H9 (cell line): ENCODE data around the gene MYH15. TPM values are rescaled to one million over a fixed set of nuclear protein-coding genes. Genes with fewer than 3 reads are reported as not detected.

Source experiments
- DNase-seq: peaks from one replicate; pipeline ENCODE4 v3.0.0-alpha.2; 2017
- H2AFZ ChIP-seq: one replicate; pipeline ENCODE4 v1.6.1; 2013; ENCODE audit warnings: mild to moderate bottlenecking, low read length, control low read depth, moderate library complexity
- H2AK5ac ChIP-seq: 2 replicates; pipeline ENCODE4 v1.6.1; 2013; ENCODE audit warnings: low read length, control low read depth, mixed read lengths; ENCODE audit not compliant: insufficient read length
- H2BK120ac ChIP-seq: one replicate; pipeline ENCODE4 v1.6.1; 2013; ENCODE audit warnings: low read depth, mild to moderate bottlenecking, low read length, control low read depth, inconsistent platforms; ENCODE audit not compliant: poor library complexity, severe bottlenecking
- H2BK12ac ChIP-seq: 2 replicates; pipeline ENCODE4 v1.6.1; 2013; ENCODE audit warnings: low read length, control low read depth, mixed read lengths, low read depth; ENCODE audit not compliant: insufficient read length
- H2BK15ac ChIP-seq: 2 replicates; pipeline ENCODE4 v1.6.1; 2013; ENCODE audit warnings: low read depth, low read length, control low read depth
- H2BK20ac ChIP-seq: one replicate; pipeline ENCODE4 v1.6.1; 2013; ENCODE audit warnings: low read depth, mild to moderate bottlenecking, low read length, control low read depth, inconsistent platforms; ENCODE audit not compliant: poor library complexity, severe bottlenecking
- H2BK5ac ChIP-seq: 2 replicates; pipeline ENCODE4 v1.6.1; 2013; ENCODE audit warnings: low read length, control low read depth, mixed read lengths; ENCODE audit not compliant: insufficient read length
- H3K14ac ChIP-seq: 2 replicates; pipeline ENCODE4 v1.6.1; 2013; ENCODE audit warnings: low read length, control low read depth; ENCODE audit not compliant: insufficient read depth
- H3K18ac ChIP-seq: 2 replicates; pipeline ENCODE4 v1.6.1; 2013; ENCODE audit warnings: low read depth, mild to moderate bottlenecking, mixed read lengths, low read length, control low read depth; ENCODE audit not compliant: insufficient read length
- H3K23ac ChIP-seq: 2 replicates; pipeline ENCODE4 v1.6.1; 2013; ENCODE audit warnings: low read length, control low read depth, mixed read lengths, low read depth; ENCODE audit not compliant: insufficient read length
- H3K23me2 ChIP-seq: 2 replicates; pipeline ENCODE4 v1.6.1; 2013; ENCODE audit warnings: low read depth, mild to moderate bottlenecking, mixed read lengths, low read length, control low read depth; ENCODE audit not compliant: insufficient read length, poor library complexity, severe bottlenecking
- H3K27ac ChIP-seq: 2 replicates; pipeline ENCODE4 v1.5.1; 2013; ENCODE audit warnings: low read length, control low read depth, mixed read lengths, low read depth; ENCODE audit not compliant: insufficient read length
- H3K27me3 ChIP-seq: 2 replicates; pipeline ENCODE4 v1.6.1; 2013; ENCODE audit warnings: low read length, control low read depth, inconsistent platforms; ENCODE audit not compliant: insufficient read depth
- H3K4ac ChIP-seq: 2 replicates; pipeline ENCODE4 v1.6.1; 2013; ENCODE audit warnings: low read depth, mild to moderate bottlenecking, control low read depth, inconsistent platforms, low read length, moderate library complexity
- H3K4me1 ChIP-seq: 2 replicates; pipeline ENCODE4 v1.6.1; 2013; ENCODE audit warnings: low read length, control low read depth, inconsistent platforms; ENCODE audit not compliant: insufficient read depth
- H3K4me2 ChIP-seq: 2 replicates; pipeline ENCODE4 v1.6.1; 2013; ENCODE audit warnings: low read length, control low read depth, mixed read lengths; ENCODE audit not compliant: insufficient read length, insufficient read depth
- H3K56ac ChIP-seq: 2 replicates; pipeline ENCODE4 v1.6.1; 2013; ENCODE audit warnings: low read depth, mild to moderate bottlenecking, mixed read lengths, low read length, control low read depth; ENCODE audit not compliant: insufficient read length
- H3K79me1 ChIP-seq: 2 replicates; pipeline ENCODE4 v1.6.1; 2013; ENCODE audit warnings: low read depth, mild to moderate bottlenecking, moderate library complexity, low read length, control low read depth, inconsistent platforms; ENCODE audit not compliant: insufficient read depth, poor library complexity, severe bottlenecking
- H3K79me2 ChIP-seq: 2 replicates; pipeline ENCODE4 v1.6.1; 2013; ENCODE audit warnings: low read length, control low read depth, inconsistent platforms; ENCODE audit not compliant: insufficient read depth
- H3K9ac ChIP-seq: 2 replicates; pipeline ENCODE4 v1.6.1; 2013; ENCODE audit warnings: low read length, control low read depth, mixed read lengths; ENCODE audit not compliant: insufficient read length; ENCODE audit errors: extremely low read depth
- H3K9me3 ChIP-seq: one replicate; pipeline ENCODE4 v1.6.1; 2013; ENCODE audit warnings: low read depth, low read length, inconsistent platforms; ENCODE audit not compliant: control insufficient read depth
- H3T11ph ChIP-seq: one replicate; pipeline ENCODE4 v1.6.1; 2013; ENCODE audit warnings: mild to moderate bottlenecking, low read length, control low read depth, inconsistent platforms
- H4K20me1 ChIP-seq: one replicate; pipeline ENCODE4 v1.6.1; 2013; ENCODE audit not compliant: control insufficient read depth, insufficient read length, insufficient read depth
- H4K5ac ChIP-seq: 2 replicates; pipeline ENCODE4 v1.6.1; 2013; ENCODE audit warnings: low read depth, mild to moderate bottlenecking, mixed read lengths, low read length, control low read depth; ENCODE audit not compliant: insufficient read length
- H4K8ac ChIP-seq: replicated peaks from 2 replicates; pipeline ENCODE4 v1.6.1; 2013; ENCODE audit warnings: low read length, control low read depth, mixed read lengths, low read depth; ENCODE audit not compliant: insufficient read length
- H4K91ac ChIP-seq: 2 replicates; pipeline ENCODE4 v1.6.1; 2013; ENCODE audit warnings: low read depth, mild to moderate bottlenecking, moderate library complexity, mixed read lengths, low read length, control low read depth; ENCODE audit not compliant: insufficient read length
- H3K27ac Mint-ChIP-seq, 3 experiments: 2 replicates in 2 of 3; 3 replicates in 1 of 3; pipeline ENCODE4 v1.8.0; 2020 to 2021; ENCODE audit warnings: mixed read lengths in 3 of 3, mild to moderate bottlenecking in 1 of 3, moderate library complexity in 1 of 3
- H3K27me3 Mint-ChIP-seq: 2 replicates; pipeline ENCODE4 v1.8.0; 2021; ENCODE audit warnings: low read depth, mild to moderate bottlenecking, moderate library complexity, mixed read lengths
- H3K36me3 Mint-ChIP-seq, 3 experiments: 2 replicates in 2 of 3; 3 replicates in 1 of 3; pipeline ENCODE4 v1.8.0; 2020 to 2021; ENCODE audit warnings: low read depth in 3 of 3, mixed read lengths in 3 of 3; ENCODE audit not compliant: insufficient read depth in 1 of 3
- H3K4me1 Mint-ChIP-seq, 2 experiments: 2 replicates each; pipeline ENCODE4 v1.8.0; 2020; ENCODE audit warnings: mixed read lengths in 2 of 2
- H3K4me3 Mint-ChIP-seq, 2 experiments: 2 replicates in 1 of 2; 3 replicates in 1 of 2; pipeline ENCODE4 v1.8.0; 2020 to 2021; ENCODE audit warnings: mild to moderate bottlenecking in 2 of 2, mixed read lengths in 2 of 2, moderate library complexity in 1 of 2
- H3K9me3 Mint-ChIP-seq, 2 experiments: 2 replicates in 1 of 2; 3 replicates in 1 of 2; pipeline ENCODE4 v1.8.0; 2020; ENCODE audit warnings: mild to moderate bottlenecking in 2 of 2, mixed read lengths in 2 of 2, moderate library complexity in 1 of 2
- CTCF ChIP-seq: fragments of 200-600 bp; sonication (generic); conservative IDR thresholded peaks from 3 replicates; pipeline ENCODE4 v1.8.0; 2021; ENCODE audit warnings: antibody characterized with exemption, mild to moderate bottlenecking
- WGBS: extraction: QIAGEN DNeasy Blood & Tissue Kit; methylation state at CpG from one replicate; pipeline ENCODE4 v1.1.7; 2013; ENCODE audit warnings: missing lambda C conversion rate, low lambda C conversion rate, mixed read lengths; ENCODE audit not compliant: insufficient read length; ENCODE audit errors: extremely low coverage; 5-methylcytosine and 5-hydroxymethylcytosine counted together
- total RNA-seq: library from RNA; stranded (reverse); gene quantifications from 2 replicates; pipeline ENCODE4 v1.2.1, GENCODE V29; 2021

MYH15 gene
- total RNA-seq, 1 experiment from 2014 or later = 0.13 TPM

GRCh38 chr3:108450444-108450843 lies 60.0 kb downstream of the MYH15 start:
- H3K9ac ChIP-seq = no peak overlapping the region
- Mint-ChIP-seq H3K36me3 (peaks cover 5 to 19% (median 8%) of the 10 kb centered on the region in 3 experiments; a peak in 5 of 7 replicates), H3K4me1 (no peaks in the 10 kb centered on the region), H3K4me3 (no peak overlapping the region), H3K27me3 (no peaks in the 10 kb centered on the region), H3K9me3 (peaks cover 19 to 23% of the 10 kb centered on the region in 2 experiments), H3K27ac (no peak overlapping the region)
- H3T11ph ChIP-seq = no peak overlapping the region
- no peak overlapping the region for H3K4me2 ChIP-seq
- DNase-seq = no peak
- H3K23me2 ChIP-seq = no peaks in the 10 kb centered on the region
- no peak overlapping the region for H2BK5ac ChIP-seq
- H2BK15ac ChIP-seq = no peak overlapping the region
- no peaks in the 10 kb centered on the region for H3K4me1 ChIP-seq
- H4K5ac ChIP-seq = no peak overlapping the region
- H3K79me2 ChIP-seq = no peaks in the 10 kb centered on the region
- WGBS = no CpG with 5 or more reads among the region's 2 CpGs
- no peak overlapping the region for H3K4ac ChIP-seq
- no peak overlapping the region for H3K14ac ChIP-seq
- H4K20me1 ChIP-seq = no peaks in the 10 kb centered on the region
- no peaks in the 10 kb centered on the region for H3K27me3 ChIP-seq
- H3K23ac ChIP-seq = no peak overlapping the region
- no peak overlapping the region for H3K18ac ChIP-seq
- H4K8ac ChIP-seq = no peak overlapping the region
- TF ChIP-seq CTCF = no peak
- H2AFZ ChIP-seq = no peak overlapping the region
- H2BK120ac ChIP-seq = no peak overlapping the region
- peaks cover 6% of the 10 kb centered on the region for H3K9me3 ChIP-seq
- H3K79me1 ChIP-seq = no peaks in the 10 kb centered on the region
- H3K27ac ChIP-seq = no peak overlapping the region
- H2AK5ac ChIP-seq = no peak overlapping the region
- H2BK12ac ChIP-seq = no peak overlapping the region
- no peak overlapping the region for H3K56ac ChIP-seq
- H4K91ac ChIP-seq = no peak overlapping the region
- H2BK20ac ChIP-seq = no peak overlapping the region
